Loucy (cell line): ENCODE results near the gene ELOF1.

Experiments
- CTCF ChIP-seq: fragments of 200-600 bp; sonication (generic); conservative IDR thresholded peaks from 2 replicates; pipeline ENCODE4 v1.5.1; 2014; ENCODE audit warnings: mild to moderate bottlenecking, antibody characterized with exemption, low read length
- EZH2phosphoT487 ChIP-seq: fragments of 200-600 bp; IDR thresholded peaks from 2 replicates; pipeline ENCODE4 v1.6.1; 2018; ENCODE audit warnings: antibody characterized with exemption, mild to moderate bottlenecking, moderate library complexity, borderline replicate concordance

GRCh38 chr19:11539495-11540365 lies 19.3 kb downstream of the ELOF1 start:
- TF ChIP-seq CTCF (no peak), EZH2phosphoT487 (no peak)
